MM.1S (cell line): Measurements from ENCODE around the gene DNAH8.

Experiments
- DNase-seq: peaks from one replicate; pipeline ENCODE4 v3.0.0-alpha.2; 2015
- H2AFZ ChIP-seq: fragments of 300-600 bp; sonication (generic); 2 replicates; pipeline ENCODE4 v1.6.0; 2016; ENCODE audit warnings: antibody characterized with exemption, low read length
- H3F3A ChIP-seq: fragments of 300-600 bp; sonication (generic); 2 replicates; pipeline ENCODE4 v1.6.1; 2016; ENCODE audit warnings: mild to moderate bottlenecking, antibody characterized with exemption, low read length, moderate library complexity, mixed read lengths; ENCODE audit not compliant: insufficient read depth
- H3K27ac ChIP-seq: fragments of 300-600 bp; sonication (generic); 2 replicates; pipeline ENCODE4 v1.5.1; 2016; ENCODE audit warnings: mild to moderate bottlenecking, low read length
- H3K27me3 ChIP-seq: fragments of 300-600 bp; sonication (generic); replicated peaks from 2 replicates; pipeline ENCODE4 v1.6.0; 2016; ENCODE audit warnings: low read length; ENCODE audit not compliant: insufficient read depth
- H3K36me3 ChIP-seq: fragments of 300-600 bp; sonication (generic); replicated peaks from 2 replicates; pipeline ENCODE4 v1.6.1; 2016; ENCODE audit warnings: mild to moderate bottlenecking, low read length, mixed read lengths; ENCODE audit not compliant: insufficient read depth
- H3K4me1 ChIP-seq: fragments of 300-600 bp; sonication (generic); 2 replicates; pipeline ENCODE4 v1.6.1; 2016; ENCODE audit warnings: low read length, mixed read lengths
- H3K4me2 ChIP-seq: fragments of 300-600 bp; sonication (generic); 2 replicates; pipeline ENCODE4 v1.6.0; 2016; ENCODE audit warnings: low read depth, low read length
- H3K4me3 ChIP-seq: fragments of 300-600 bp; sonication (generic); 2 replicates; pipeline ENCODE4 v1.5.1; 2016; ENCODE audit warnings: low read length, mixed read lengths
- H3K79me2 ChIP-seq: fragments of 300-600 bp; sonication (generic); 2 replicates; pipeline ENCODE4 v1.6.1; 2016; ENCODE audit warnings: mixed run types, low read length, mixed read lengths
- H3K9ac ChIP-seq: fragments of 300-600 bp; sonication (generic); 2 replicates; pipeline ENCODE4 v1.6.1; 2016; ENCODE audit warnings: low read length, mixed read lengths
- H3K9me2 ChIP-seq: fragments of 300-600 bp; sonication (generic); replicated peaks from 2 replicates; pipeline ENCODE4 v1.6.1; 2016; ENCODE audit warnings: mild to moderate bottlenecking, low read length, mixed read lengths; ENCODE audit not compliant: insufficient read depth
- H3K9me3 ChIP-seq: fragments of 300-600 bp; sonication (generic); replicated peaks from 2 replicates; pipeline ENCODE4 v1.6.1; 2016; ENCODE audit warnings: mild to moderate bottlenecking, low read length, mixed read lengths; ENCODE audit not compliant: insufficient read depth
- H4K20me1 ChIP-seq: fragments of 300-600 bp; sonication (generic); 2 replicates; pipeline ENCODE4 v1.6.1; 2016; ENCODE audit warnings: mild to moderate bottlenecking, low read length, moderate library complexity, mixed read lengths; ENCODE audit not compliant: insufficient read depth
- EZH2 ChIP-seq: fragments of 300-600 bp; sonication (generic); optimal IDR thresholded peaks from 2 replicates; pipeline ENCODE3; 2017; ENCODE audit warnings: low read depth, mild to moderate bottlenecking, antibody characterized with exemption, low read length, mixed read lengths
- EZH2phosphoT487 ChIP-seq: fragments of 300-600 bp; sonication (generic); IDR thresholded peaks from 2 replicates; pipeline ENCODE4 v1.6.1; 2018; ENCODE audit warnings: antibody characterized with exemption, low read length
- TF ChIP-seq, protein P1 (sequence below): fragments of 300-600 bp; sonication (generic); IDR thresholded peaks from 2 replicates; pipeline ENCODE4 v1.5.1; 2016; ENCODE audit warnings: antibody characterized with exemption, low read length, mixed read lengths

The DNAH8 gene

DNA sequence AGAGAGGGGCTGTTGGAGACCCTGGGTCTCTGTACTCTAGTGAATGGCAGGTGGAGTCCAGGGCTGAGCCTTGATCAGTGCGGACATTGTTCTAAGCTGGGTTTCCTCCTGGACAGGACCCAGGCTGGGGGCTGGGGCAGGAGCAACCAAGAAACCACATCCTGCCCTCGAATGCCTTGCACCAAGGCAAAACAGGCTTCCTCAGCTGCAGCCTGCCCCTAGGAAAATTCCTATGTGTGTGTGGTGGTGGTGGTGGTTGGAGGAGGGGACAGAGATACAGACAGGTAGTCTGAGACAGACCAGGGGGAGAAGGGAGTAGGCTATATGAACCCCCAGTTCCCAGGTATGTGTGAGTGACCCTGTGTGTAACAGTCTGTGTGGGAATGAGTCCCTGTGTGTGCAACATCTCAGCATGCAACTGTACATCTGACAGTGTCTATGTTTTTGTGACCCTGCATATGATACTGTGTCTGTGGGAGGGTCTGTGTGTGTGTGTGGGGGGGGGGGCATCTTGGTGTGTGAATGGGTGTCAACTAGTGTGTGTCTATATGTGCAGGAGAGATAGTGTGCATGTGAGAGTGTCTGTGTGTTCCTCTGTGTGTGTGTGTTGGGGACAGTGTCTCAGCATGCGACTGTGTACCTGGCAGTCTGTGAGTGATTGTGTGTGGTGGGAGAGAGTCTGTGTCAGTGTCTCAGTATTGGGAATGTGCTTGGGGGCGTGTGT, 336.4 kb downstream of the DNAH8 start:
- Histone ChIP-seq H3K9ac (no peak overlapping the region), H3K4me3 (no peak overlapping the region), H3K4me1 (no peaks in the 10 kb centered on the region), H3K9me3 (no peaks in the 10 kb centered on the region), H4K20me1 (no peaks in the 10 kb centered on the region), H3F3A (no peaks in the 10 kb centered on the region), H3K4me2 (no peak overlapping the region), H3K36me3 (no peaks in the 10 kb centered on the region), H3K27me3 (peaks cover 8% of the 10 kb centered on the region; the same call in 1 of the 2 replicates), H3K27ac (no peak overlapping the region), H3K9me2 (no peaks in the 10 kb centered on the region), H2AFZ (no peak overlapping the region), H3K79me2 (no peaks in the 10 kb centered on the region)
- TF ChIP-seq EZH2 (no peak), EZH2phosphoT487 (no peak)
- TF ChIP-seq, protein P1, sequence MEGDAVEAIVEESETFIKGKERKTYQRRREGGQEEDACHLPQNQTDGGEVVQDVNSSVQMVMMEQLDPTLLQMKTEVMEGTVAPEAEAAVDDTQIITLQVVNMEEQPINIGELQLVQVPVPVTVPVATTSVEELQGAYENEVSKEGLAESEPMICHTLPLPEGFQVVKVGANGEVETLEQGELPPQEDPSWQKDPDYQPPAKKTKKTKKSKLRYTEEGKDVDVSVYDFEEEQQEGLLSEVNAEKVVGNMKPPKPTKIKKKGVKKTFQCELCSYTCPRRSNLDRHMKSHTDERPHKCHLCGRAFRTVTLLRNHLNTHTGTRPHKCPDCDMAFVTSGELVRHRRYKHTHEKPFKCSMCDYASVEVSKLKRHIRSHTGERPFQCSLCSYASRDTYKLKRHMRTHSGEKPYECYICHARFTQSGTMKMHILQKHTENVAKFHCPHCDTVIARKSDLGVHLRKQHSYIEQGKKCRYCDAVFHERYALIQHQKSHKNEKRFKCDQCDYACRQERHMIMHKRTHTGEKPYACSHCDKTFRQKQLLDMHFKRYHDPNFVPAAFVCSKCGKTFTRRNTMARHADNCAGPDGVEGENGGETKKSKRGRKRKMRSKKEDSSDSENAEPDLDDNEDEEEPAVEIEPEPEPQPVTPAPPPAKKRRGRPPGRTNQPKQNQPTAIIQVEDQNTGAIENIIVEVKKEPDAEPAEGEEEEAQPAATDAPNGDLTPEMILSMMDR, result no peak
- DNase-seq, result no peak

GRCh38 chr6:39053016-39053624, 338.0 kb downstream of the DNAH8 start:
- Histone ChIP-seq H3F3A (no peaks in the 10 kb centered on the region), H3K27me3 (0 out of 2 replicates have a peak, but pooled peaks cover 8% of the 10 kb centered on the region), H3K36me3 (no peaks in the 10 kb centered on the region), H3K9me3 (no peaks in the 10 kb centered on the region), H3K9me2 (no peaks in the 10 kb centered on the region), H3K79me2 (no peaks in the 10 kb centered on the region), H3K4me1 (no peaks in the 10 kb centered on the region), H3K4me3 (no peak overlapping the region), H3K27ac (no peak overlapping the region), H2AFZ (no peak overlapping the region), H4K20me1 (no peaks in the 10 kb centered on the region), H3K4me2 (no peak overlapping the region), H3K9ac (no peak overlapping the region)
- no peak for DNase-seq
- no peak for TF ChIP-seq EZH2phosphoT487
- no peak for TF ChIP-seq EZH2
- TF ChIP-seq, protein P1, result no peak

- Histone ChIP-seq H3K9ac (no peak overlapping the region), H4K20me1 (no peaks in the 10 kb centered on the region), H2AFZ (no peak overlapping the region), H3K27me3 (0 out of 2 replicates have a peak, but pooled peaks cover 5% of the 10 kb centered on the region), H3K9me3 (no peaks in the 10 kb centered on the region), H3K9me2 (no peaks in the 10 kb centered on the region), H3K36me3 (no peaks in the 10 kb centered on the region), H3F3A (no peaks in the 10 kb centered on the region), H3K27ac (no peak overlapping the region), H3K4me2 (no peak overlapping the region), H3K79me2 (no peaks in the 10 kb centered on the region), H3K4me1 (no peaks in the 10 kb centered on the region), H3K4me3 (no peak overlapping the region)
- TF ChIP-seq EZH2phosphoT487 (no peak), EZH2 (no peak)
- TF ChIP-seq, protein P1, result no peak
- DNase-seq, result no peak
These were observed 338.9 kb downstream of the DNAH8 start for GRCh38 chr6:39053854-39054576.
